ENCODE measurements around the gene SUMO4.

Gene SUMO4

DNA sequence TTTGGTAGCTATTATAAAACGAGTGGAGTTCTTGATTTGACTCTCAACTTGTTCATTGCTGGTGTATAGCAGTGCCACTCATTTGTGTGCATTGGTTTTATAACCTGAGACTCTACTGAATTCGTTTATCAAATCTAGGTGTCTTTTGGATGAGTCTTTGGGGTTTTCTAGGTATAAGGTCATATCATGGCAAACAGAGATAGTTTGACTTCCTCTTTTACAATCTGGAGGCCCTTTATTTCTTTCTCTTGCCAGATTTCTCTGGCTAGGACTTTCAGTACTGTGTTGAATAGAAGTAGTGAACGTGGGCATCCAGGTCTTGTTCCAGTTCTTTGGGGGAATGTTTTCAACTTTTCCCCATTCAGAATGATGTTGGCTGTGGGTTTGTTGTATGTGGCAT lies 38.8 kb downstream of the SUMO4 start:
- TF ChIP-seq, protein P1, sequence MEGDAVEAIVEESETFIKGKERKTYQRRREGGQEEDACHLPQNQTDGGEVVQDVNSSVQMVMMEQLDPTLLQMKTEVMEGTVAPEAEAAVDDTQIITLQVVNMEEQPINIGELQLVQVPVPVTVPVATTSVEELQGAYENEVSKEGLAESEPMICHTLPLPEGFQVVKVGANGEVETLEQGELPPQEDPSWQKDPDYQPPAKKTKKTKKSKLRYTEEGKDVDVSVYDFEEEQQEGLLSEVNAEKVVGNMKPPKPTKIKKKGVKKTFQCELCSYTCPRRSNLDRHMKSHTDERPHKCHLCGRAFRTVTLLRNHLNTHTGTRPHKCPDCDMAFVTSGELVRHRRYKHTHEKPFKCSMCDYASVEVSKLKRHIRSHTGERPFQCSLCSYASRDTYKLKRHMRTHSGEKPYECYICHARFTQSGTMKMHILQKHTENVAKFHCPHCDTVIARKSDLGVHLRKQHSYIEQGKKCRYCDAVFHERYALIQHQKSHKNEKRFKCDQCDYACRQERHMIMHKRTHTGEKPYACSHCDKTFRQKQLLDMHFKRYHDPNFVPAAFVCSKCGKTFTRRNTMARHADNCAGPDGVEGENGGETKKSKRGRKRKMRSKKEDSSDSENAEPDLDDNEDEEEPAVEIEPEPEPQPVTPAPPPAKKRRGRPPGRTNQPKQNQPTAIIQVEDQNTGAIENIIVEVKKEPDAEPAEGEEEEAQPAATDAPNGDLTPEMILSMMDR (IDR thresholded peaks at IDR 0.05; ENCODE audit: poor library complexity, severe bottlenecking) = no peak
- Histone ChIP-seq H3K4me3 (ENCODE audit: severe bottlenecking) (no peak overlapping the region), H3K27ac (ENCODE audit: poor library complexity, severe bottlenecking) (no peak overlapping the region), H3K36me3 (ENCODE audit: low read depth) (no peaks in the 10 kb centered on the region), H3K9me3 (ENCODE audit: severe bottlenecking) (no peaks in the 10 kb centered on the region), H3K27me3 (ENCODE audit: insufficient read depth, poor library complexity, severe bottlenecking) (no peaks in the 10 kb centered on the region), H3K4me1 (ENCODE audit: insufficient read depth, poor library complexity, severe bottlenecking) (no peaks in the 10 kb centered on the region)
- no peak for DNase-seq (ENCODE audit: low spot score)
- no peak for ATAC-seq (ENCODE audit: low read depth)

DNA sequence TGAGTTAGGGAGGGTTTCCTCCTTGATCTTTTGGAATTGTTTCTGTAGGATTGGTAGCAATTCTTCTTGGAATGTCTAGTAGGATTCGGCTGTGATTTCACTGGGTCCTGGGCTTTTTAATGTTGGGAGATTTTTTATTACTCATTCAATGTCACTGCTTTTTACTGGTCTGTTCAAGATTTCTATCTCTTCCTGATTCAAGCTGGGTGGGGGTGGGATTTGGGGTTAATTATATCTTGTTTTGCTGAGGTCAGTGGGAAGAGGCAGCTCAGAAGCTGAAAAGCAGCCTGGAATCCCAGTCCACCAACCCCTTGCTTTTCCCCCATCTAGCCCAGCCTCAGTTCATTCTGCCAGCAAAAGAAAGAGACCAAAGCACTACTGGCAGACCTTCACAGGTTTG lies 39.6 kb downstream of the SUMO4 start:
- Histone ChIP-seq H3K4me3 (ENCODE audit: severe bottlenecking) (no peak overlapping the region), H3K9me3 (ENCODE audit: severe bottlenecking) (no peaks in the 10 kb centered on the region), H3K36me3 (ENCODE audit: low read depth) (no peaks in the 10 kb centered on the region), H3K4me1 (ENCODE audit: insufficient read depth, poor library complexity, severe bottlenecking) (no peaks in the 10 kb centered on the region), H3K27me3 (ENCODE audit: insufficient read depth, poor library complexity, severe bottlenecking) (no peaks in the 10 kb centered on the region), H3K27ac (ENCODE audit: poor library complexity, severe bottlenecking) (no peak overlapping the region)
- TF ChIP-seq, protein P1 (IDR thresholded peaks at IDR 0.05; ENCODE audit: poor library complexity, severe bottlenecking) = no peak
- no peak for DNase-seq (ENCODE audit: low spot score)
- no peak for ATAC-seq (ENCODE audit: low read depth)

DNA sequence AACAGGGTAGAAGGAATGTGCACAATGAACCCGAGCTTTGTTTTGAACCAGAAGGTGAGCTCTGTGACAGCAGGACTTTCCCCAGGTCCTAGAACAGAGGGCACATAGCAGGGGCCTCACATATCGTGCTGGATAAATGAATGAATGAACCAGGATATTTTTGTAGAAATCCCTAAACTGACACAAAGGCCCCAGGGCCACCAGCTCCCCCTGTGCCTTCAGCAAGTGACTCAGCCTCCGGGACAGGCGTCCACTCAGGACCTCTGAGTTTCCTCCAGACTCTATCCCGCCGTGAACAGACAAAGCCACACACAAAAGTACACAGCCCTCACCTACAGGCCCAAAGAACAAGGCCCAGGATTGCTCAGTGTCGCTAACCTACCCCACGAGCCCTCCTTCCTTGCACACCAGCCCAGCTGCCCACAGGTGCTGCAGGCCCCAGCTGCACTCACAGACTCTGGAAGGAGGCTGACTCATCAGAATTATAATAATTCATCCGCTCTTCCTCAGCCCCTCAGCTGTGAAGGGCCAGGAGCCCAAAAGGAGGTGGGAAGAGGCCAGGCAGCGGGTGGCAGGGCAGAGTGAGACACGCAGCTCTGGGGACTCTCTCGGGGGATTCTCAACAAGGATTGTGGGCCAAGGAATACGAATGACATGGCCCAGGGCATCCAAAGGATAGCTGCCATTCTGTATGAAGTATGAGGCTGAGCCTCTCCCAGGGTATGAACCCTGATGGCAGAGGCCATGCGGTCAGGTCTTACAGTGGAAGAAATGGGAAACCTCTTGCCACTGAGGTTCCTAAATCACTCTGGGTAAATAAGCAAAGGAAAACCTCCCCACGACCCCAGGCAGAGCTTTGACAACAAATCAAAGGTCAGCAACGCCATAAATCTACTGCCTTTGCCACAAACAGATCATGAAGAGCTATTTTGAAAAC lies 40.9 kb downstream of the SUMO4 start:
- no peak overlapping the region for H3K4me3 ChIP-seq (ENCODE audit: severe bottlenecking)
- TF ChIP-seq, protein P1 (IDR thresholded peaks at IDR 0.05; ENCODE audit: poor library complexity, severe bottlenecking) = no peak
- H3K36me3 ChIP-seq (ENCODE audit: low read depth) = no peaks in the 10 kb centered on the region
- no peaks in the 10 kb centered on the region for H3K4me1 ChIP-seq (ENCODE audit: insufficient read depth, poor library complexity, severe bottlenecking)
- DNase-seq (ENCODE audit: low spot score) (no peak), ATAC-seq (ENCODE audit: low read depth) (no peak)
- H3K9me3 ChIP-seq (ENCODE audit: severe bottlenecking) = no peaks in the 10 kb centered on the region
- H3K27me3 ChIP-seq (ENCODE audit: insufficient read depth, poor library complexity, severe bottlenecking) = no peaks in the 10 kb centered on the region
- no peak overlapping the region for H3K27ac ChIP-seq (ENCODE audit: poor library complexity, severe bottlenecking)

- TF ChIP-seq, protein P1 (IDR thresholded peaks at IDR 0.05; ENCODE audit: poor library complexity, severe bottlenecking) = no peak
- no peak for DNase-seq (ENCODE audit: low spot score)
Measured at GRCh38 chr6:149441740-149442139, 41.7 kb downstream of the SUMO4 start.

More at GRCh38 chr6:149441740-149442139, 41.7 kb downstream of the SUMO4 start:
- Histone ChIP-seq H3K4me1 (ENCODE audit: insufficient read depth, poor library complexity, severe bottlenecking) (no peaks in the 10 kb centered on the region), H3K9me3 (ENCODE audit: severe bottlenecking) (no peaks in the 10 kb centered on the region), H3K27ac (ENCODE audit: poor library complexity, severe bottlenecking) (no peak overlapping the region), H3K4me3 (ENCODE audit: severe bottlenecking) (no peak overlapping the region), H3K36me3 (ENCODE audit: low read depth) (no peaks in the 10 kb centered on the region), H3K27me3 (ENCODE audit: insufficient read depth, poor library complexity, severe bottlenecking) (no peaks in the 10 kb centered on the region)
- ATAC-seq (ENCODE audit: low read depth) = no peak

All from RWPE2 (cell line).